NCI-H146 (cell line): ENCODE data around the gene SLC22A17.
A peak's percentile ranks its signal among the peaks of the same experiment; 100 is the strongest.
"Not testable (repeated sequence)": the region's sequence is repeated elsewhere in the genome, so short reads cannot be mapped to it uniquely, and the experiment has no call there.

Source experiments
- DNase-seq: peaks from one replicate; lab custom pipeline; 2025; lab: John Stamatoyannopoulos, UW

Gene SLC22A17

GRCh38 chr14:23352506-23353432 lies at the start of gene SLC22A17:
Gene SLC22A17 (minus strand): TSS chr14:23352887.
- DNase-seq, result peak; percentile 57

DNA sequence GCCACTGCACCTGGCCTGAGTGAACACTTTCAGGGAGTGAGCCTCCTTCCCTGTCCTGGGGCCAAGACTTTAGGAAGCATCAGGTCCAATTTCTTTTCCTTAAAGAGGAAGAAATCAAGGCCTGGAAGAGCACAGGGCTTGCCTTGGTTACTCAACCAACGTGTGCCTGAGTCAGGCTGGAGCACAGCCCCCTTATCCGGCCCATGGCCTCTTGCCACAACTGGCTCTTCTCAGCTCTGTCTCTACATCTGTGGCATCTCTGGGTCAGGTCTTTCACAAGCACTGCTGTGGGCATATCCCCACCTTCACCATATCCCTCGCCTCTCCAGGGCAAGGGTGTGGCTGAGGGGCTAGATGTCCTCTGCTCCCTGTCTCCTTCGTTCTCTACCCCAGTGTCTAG lies 48.6 kb upstream of the SLC22A17 start:
- no peak for DNase-seq

- not testable (repeated sequence) for DNase-seq
Measured at GRCh38 chr14:23400496-23401149, 47.9 kb upstream of the SLC22A17 start.

DNA sequence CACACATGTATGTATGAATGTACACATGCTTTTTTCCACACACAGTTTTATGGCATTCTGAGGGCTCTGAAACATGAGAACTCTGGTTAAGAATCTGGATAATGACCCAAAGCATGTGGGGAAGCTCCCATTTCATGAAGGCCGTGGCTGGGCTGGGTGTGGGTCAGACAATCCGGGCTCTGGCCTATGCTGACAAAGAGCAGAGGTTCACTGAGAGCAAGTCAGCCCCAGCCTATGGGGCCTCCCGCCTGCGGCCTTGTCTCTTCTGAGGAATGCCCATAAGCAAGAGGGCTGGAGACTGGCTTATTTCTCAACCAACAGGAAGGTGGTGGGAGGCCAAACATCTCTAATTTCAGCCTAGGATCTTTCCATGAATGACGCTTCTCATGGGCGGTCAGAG lies 46.9 kb upstream of the SLC22A17 start:
- no peak for DNase-seq

DNA sequence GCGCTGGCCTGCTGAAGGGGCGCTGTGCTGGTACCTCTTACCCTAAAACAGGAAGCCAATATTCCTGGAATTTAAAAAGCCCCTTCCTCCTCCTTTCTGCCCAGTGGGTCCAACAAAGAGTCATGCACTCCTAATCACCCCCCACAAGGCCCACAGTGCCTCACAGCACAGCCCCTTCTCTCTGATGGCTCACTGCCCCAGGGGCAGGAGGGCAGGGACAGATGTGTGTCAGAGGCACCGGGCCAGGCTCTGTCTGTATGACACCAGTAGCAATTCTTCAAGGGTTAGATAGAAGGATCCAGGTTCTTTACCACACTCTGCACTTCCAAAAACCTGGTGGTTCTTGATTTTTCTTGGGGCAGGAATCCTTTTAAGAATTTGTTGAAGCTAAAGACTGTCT lies 46.4 kb upstream of the SLC22A17 start:
- no peak for DNase-seq

DNA sequence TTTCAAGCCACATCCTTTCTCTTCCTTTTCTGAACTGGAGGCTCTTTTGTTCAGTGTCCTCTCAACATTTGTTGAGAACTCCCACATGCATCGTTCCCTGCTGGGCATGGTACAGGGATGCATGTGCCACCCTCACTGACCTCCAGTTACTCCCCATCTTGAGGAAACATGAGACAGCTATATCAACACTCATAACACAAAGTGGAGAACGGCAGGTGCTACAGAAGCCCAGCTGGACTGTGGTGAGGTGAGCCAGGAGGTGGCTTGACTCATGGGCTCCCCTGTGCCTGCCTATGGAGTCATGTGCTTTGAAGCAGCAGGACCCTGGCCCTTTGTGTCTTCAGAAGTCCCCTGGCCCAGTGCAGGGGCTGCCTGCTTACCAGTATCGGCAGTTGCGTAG lies 45.7 kb upstream of the SLC22A17 start:
- DNase-seq, result peak; percentile 70

GRCh38 chr14:23396781-23397407 lies 44.2 kb upstream of the SLC22A17 start:
- no peak for DNase-seq

DNA sequence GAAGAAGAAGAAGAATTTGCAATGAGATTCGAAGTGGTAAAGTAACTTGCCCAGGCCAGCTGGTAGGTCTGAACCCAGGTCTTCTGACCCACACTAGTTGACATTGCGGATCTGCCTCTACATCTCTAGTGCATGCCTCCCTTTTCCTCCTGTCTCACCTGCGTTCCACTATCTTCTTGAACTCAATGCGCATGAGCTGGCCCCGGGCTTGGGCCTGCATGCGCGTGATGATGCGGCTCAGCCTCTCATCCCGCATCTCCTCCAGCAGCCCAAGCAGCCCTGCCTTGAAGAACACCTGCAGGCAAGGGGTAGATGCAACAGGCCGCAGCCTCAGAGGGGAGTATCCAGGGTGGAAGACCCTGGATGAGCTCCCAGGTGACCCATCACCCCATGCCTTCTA lies 43.4 kb upstream of the SLC22A17 start:
- no peak for DNase-seq

GRCh38 chr14:23392613-23393012 lies 39.9 kb upstream of the SLC22A17 start:
- no peak for DNase-seq

GRCh38 chr14:23389871-23390270 lies 37.2 kb upstream of the SLC22A17 start:
- not testable (repeated sequence) for DNase-seq

GRCh38 chr14:23389396-23389795 lies 36.7 kb upstream of the SLC22A17 start:
- DNase-seq, result no peak

GRCh38 chr14:23388996-23389395 lies 36.3 kb upstream of the SLC22A17 start:
- DNase-seq, result no peak

DNA sequence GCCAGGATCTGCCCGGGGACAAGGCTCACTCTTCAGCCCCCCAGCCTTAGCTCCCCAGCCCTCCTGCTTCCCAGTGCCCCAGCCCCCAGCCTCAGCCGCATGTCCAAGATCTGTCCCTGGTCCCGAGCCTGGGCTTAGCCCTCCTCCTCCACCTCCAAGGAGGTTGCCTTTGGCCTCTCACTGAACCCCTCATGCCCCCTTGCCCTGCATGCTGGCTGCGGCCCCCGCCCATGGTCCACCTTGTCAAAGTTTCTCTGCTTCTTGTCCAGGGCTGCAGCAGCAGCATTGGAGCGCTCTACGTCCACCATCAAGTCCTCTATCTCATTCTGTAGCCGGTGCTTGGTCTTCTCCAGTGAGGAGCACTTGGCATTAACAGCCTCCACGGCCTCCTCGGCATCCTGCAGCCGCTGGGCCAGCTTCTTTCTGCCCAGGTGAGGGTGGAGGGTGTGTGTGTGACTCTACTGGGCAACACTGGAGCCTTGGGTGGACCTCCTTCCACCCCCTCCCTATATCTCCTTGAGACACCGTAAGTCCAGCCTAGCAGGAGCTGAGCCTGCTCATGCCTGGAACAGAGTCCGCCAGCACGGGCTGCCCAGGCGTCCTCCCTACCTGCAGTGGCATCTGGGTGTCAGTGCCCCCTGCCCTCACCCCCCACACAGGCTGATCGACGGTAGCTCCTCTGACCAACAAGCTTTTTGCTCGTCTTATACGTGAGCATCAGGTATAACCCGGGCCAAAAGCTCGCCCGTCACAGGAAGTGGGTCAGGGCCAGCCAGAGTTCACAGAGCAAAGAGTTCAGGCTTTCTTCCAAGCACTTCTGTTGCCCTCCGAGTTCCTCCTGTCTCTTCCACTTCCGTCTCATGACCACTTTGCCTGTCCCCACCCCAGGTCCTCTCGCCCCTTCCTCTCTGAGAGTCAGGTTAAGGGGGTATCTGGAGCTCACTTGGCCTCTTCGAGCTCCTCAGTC lies 35.5 kb upstream of the SLC22A17 start:
- DNase-seq, result no peak

DNA sequence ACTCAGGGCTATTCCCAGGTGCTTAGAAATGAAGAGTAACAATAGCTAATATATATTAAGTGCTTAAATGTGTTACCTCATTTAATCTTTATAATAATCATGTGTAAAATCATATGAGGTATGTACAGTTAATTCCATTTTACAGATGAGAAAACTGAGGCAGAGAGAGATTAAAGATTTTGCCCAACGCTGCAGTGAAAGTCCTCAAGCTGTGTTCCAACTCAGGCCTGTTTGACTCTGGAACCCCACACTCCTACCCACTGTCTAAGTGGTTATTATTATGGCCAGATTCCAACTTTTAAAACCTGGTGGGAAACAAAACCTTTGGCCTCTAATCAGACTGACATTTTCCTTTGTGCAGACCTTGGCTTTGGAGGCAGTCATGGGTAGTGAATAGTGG lies 34.3 kb upstream of the SLC22A17 start:
- no peak for DNase-seq

- not testable (repeated sequence) for DNase-seq
Measured at GRCh38 chr14:23386266-23386657, 33.6 kb upstream of the SLC22A17 start.

DNA sequence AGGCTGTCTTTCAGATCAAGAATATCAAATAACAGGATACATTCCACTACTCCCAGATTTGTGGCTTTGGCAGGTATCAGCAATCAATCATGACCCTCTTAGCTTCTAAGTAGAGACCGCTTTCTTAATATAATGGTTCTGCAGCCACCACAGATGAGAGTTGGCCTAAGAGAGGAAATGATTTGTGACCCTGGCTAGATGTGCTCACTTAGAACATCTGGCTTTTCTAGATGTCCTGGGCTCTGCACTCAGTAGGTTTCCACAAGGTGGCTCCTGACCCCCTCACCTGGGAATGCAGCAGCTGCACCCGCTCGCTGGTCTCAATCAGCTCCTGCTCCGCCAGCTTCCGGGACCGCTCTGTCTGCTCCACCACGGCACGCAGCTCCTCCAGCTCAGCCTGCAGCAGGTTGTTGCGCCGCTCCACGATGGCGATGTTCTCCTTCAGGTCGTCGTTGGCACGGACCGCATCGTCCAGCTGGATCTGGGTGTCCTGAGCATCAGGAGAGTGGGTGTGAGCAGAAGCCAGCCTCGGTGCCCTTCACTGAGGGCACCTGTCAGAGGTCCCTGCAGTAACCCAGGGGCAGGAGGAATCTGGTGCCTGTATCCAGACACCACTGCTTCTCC lies 33.1 kb upstream of the SLC22A17 start:
- DNase-seq, result peak; percentile 12

DNA sequence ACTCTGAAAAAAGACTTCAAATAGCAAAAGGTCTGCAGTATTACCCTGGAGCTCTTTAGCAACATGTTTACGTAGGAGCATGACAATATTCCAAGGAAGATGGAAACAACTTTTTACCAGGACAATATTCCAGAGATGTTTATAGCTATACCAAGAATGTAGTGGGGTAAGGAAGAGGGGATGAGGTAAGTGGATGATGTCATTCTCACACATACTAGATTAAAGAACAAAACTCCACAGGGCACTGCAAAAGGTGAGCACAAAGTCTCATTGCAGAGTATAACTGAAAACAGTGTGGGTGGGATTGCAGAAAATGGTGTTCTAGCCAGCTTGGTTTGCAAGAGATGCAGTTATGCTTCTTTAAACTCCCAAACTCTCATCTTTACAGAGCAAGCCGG lies 32.6 kb upstream of the SLC22A17 start:
- DNase-seq, result no peak

GRCh38 chr14:23384364-23385080 lies 31.8 kb upstream of the SLC22A17 start:
- no peak for DNase-seq

DNA sequence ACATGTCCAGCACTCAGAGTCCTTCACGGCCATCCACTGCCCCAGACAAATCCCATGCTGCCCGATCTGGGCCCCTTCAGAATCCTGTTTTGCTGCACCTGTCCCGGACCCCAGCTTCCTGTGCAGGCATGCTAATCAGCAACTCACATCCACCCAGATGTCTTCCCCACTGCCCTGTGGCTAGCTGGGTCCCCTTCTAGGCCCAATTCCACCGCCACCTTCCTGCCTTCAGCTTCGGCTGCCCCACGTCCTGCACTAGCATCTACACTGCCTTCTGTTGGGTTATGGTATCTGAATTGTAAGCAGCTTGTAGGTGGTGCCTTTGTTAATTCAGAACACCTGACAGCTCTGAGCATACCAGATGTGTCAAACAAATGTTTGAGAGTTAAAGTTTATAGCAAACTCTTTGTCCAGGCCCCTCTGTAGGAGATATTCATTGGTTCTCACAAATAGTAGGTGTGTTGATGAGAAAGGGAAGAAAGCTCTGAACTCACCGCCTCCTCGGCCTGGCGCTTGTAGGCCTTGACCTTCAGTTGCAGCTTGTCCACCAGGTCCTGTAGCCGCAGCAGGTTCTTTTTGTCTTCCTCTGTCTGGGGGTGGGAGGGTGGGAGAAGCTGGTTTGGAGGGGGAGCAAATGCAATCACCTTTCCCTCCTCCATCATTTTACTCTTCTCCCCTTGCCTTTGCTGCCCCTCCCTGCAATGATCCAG lies 30.2 kb upstream of the SLC22A17 start:
- DNase-seq, result no peak

DNA sequence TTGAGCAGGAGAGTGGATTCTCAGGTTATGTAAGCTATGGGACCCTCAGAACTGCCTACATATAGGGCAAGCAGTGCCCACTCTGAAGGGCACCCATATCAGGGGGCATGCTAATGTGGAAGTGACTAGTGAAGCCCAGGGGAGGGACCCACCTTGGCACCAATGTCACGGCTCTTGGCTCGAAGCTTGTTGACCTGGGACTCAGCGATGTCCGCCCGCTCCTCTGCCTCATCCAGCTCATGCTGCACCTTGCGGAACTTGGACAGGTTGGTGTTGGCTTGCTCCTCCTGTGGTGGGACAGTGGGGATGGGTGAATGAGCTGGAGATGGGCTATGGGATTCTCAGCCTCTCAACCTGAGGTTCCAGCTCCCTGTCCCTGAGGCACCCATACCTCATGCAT lies 29.6 kb upstream of the SLC22A17 start:
- DNase-seq, result no peak
